ENCODE data around the gene SIPA1L3.

Gene SIPA1L3

GRCh38 chr19:38190061-38190460 is 283.1 kb downstream of the SIPA1L3 start:
- no peak for DNase-seq (ENCODE audit: low read depth in 2 of 2)

GRCh38 chr19:38190793-38191192 is 283.8 kb downstream of the SIPA1L3 start:
- no peak for DNase-seq (ENCODE audit: low read depth in 2 of 2)

GRCh38 chr19:38191747-38192146 is 284.7 kb downstream of the SIPA1L3 start:
- DNase-seq (ENCODE audit: low read depth in 2 of 2) = no peak

GRCh38 chr19:38193445-38193844 is 286.4 kb downstream of the SIPA1L3 start:
- no peak for DNase-seq (ENCODE audit: low read depth in 2 of 2)

GRCh38 chr19:38194061-38194701 is 287.2 kb downstream of the SIPA1L3 start:
- no peak for DNase-seq (ENCODE audit: low read depth in 2 of 2)

GRCh38 chr19:38195237-38195636 is 288.2 kb downstream of the SIPA1L3 start:
- DNase-seq (ENCODE audit: low read depth in 2 of 2) = no peak

GRCh38 chr19:38196245-38196837 is 289.3 kb downstream of the SIPA1L3 start:
- no peak for DNase-seq (ENCODE audit: low read depth in 2 of 2)

- DNase-seq (ENCODE audit: low read depth in 2 of 2) = no peak
These were observed 290.1 kb downstream of the SIPA1L3 start for GRCh38 chr19:38196948-38197656.

- no peak for DNase-seq (ENCODE audit: low read depth in 2 of 2)
These were observed 291.1 kb downstream of the SIPA1L3 start for GRCh38 chr19:38197937-38198704.

- no peak for DNase-seq (ENCODE audit: low read depth in 2 of 2)
These were observed 292.3 kb downstream of the SIPA1L3 start for GRCh38 chr19:38199340-38199739.

- DNase-seq (ENCODE audit: low read depth in 2 of 2) = no peak
These were observed 294.7 kb downstream of the SIPA1L3 start for GRCh38 chr19:38201731-38202130.

- no peak for DNase-seq (ENCODE audit: low read depth in 2 of 2)
These were observed 295.5 kb downstream of the SIPA1L3 start for GRCh38 chr19:38202504-38202903.

GRCh38 chr19:38203197-38203596 is 296.2 kb downstream of the SIPA1L3 start:
- no peak for DNase-seq (ENCODE audit: low read depth in 2 of 2)

GRCh38 chr19:38204096-38204495 is 297.1 kb downstream of the SIPA1L3 start:
- DNase-seq (ENCODE audit: low read depth in 2 of 2) = no peak

- DNase-seq (ENCODE audit: low read depth in 2 of 2) = no peak
These were observed 297.7 kb downstream of the SIPA1L3 start for GRCh38 chr19:38204728-38205127.

GRCh38 chr19:38206006-38206745 is 299.2 kb downstream of the SIPA1L3 start:
- no peak for DNase-seq (ENCODE audit: low read depth in 2 of 2)

GRCh38 chr19:38206928-38207327 is 299.9 kb downstream of the SIPA1L3 start:
- no peak for DNase-seq (ENCODE audit: low read depth in 2 of 2)

GRCh38 chr19:38207543-38207942 is 300.5 kb downstream of the SIPA1L3 start:
- no peak for DNase-seq (ENCODE audit: low read depth in 2 of 2)

GRCh38 chr19:38208571-38208970 is 301.6 kb downstream of the SIPA1L3 start:
- DNase-seq (ENCODE audit: low read depth in 2 of 2) = no peak

GRCh38 chr19:38209152-38209551 is 302.1 kb downstream of the SIPA1L3 start:
- DNase-seq (ENCODE audit: low read depth in 2 of 2) = no peak

GRCh38 chr19:38209671-38210457 is 302.9 kb downstream of the SIPA1L3 start:
- DNase-seq (ENCODE audit: low read depth in 2 of 2) = no peak
